ENCODE measurements around the gene POTEI.
"Not testable (repeated sequence)": the region's sequence is repeated elsewhere in the genome, so short reads cannot be mapped to it uniquely, and the experiment has no call there.

The POTEI gene

DNA sequence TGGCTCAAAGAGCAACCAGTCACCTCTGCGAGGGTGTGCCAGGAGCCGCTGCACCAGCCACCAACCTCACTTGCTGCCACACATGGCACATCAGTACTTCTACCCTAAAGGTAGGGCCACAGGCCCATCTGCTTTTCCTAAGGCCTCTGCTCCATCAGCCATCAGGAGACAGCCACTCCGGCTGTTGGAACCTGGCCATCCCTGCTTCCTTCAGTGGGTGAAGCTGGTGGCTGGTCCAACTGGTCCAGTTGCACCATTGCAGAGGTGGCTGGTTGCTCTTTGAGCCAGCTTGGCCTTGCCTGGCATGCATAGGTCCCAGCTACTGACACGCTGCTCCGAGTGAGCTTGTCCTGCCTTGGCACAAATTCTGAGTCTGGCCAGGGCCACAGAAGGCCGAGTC, 53.7 kb downstream of the POTEI start:
- DNase-seq (ENCODE audit: low read depth), result not testable (repeated sequence)

DNA sequence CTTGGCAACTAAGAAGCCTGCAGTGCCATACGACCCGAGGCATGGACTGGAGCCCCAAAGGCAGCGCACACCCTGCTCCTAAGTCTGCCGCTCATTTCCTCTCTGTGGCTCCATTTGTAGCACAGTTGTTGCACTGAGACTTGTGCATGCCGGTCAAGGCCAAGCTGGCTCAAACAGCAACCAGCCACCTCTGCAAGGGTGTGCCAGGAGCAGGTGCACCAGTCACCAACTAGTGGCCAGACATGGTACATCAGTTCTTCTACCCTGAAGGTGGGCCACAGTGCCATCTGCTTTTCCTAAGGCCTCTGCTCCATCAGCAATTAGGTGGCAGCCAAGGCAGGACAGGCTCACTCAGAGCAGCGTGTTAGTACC, 54.4 kb downstream of the POTEI start:
- DNase-seq (ENCODE audit: low read depth), result not testable (repeated sequence)

DNA sequence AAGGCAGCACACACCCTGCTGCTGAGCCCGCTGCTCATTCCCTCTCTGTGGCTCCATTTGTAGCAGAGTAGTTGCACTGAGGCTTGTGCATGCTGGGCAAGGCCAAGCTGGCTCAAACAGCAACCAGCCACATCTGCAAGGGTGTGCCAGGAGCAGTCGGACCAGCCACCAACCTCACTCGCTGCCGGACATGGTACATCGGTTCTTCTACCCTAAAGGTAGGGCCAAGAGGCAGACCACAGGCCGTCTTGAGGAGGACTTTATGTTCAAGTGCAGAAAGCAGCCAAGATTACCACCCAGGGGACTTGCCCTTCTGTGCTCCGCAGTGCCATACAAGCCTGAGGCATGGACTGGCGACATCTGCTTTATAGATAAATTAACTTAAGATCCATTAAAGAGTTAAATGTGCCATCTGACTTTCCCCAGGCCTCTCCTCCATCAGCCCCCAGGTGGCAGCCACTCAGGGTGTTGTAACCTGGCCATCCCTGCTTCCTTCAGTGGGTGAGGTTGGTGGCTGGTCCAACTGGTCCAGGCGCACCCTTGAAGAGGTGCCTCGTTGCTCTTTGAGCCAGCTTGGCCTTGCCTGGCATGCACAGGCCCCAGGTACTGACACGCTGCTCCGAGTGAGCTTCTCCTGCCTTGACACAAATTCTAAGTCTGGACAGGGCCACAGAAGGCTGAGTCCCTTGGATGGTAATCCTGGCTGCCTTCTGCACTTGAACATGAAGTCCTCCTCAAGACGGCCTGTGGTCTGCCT, 55.0 kb downstream of the POTEI start:
- DNase-seq (ENCODE audit: low read depth), result not testable (repeated sequence)

DNA sequence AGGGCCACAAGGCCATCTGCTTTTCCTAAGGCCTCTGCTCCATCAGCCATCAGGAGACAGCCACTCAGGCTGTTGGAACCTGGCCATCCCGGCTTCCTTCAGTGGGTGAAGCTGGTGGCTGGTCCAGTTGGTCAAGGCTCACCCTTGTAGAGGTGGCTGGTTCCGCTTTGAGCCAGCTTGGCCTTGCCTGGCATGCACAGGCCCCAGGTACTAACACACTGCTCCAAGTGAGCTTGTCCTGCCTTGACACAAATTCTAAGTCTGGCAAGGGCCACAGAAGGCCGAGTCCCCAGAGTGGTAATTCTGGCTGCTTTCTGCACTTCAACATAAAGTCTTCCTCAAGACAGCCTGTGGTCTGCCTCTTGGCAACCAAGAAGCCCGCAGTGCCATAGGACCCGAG, 56.2 kb downstream of the POTEI start:
- not testable (repeated sequence) for DNase-seq (ENCODE audit: low read depth)

DNA sequence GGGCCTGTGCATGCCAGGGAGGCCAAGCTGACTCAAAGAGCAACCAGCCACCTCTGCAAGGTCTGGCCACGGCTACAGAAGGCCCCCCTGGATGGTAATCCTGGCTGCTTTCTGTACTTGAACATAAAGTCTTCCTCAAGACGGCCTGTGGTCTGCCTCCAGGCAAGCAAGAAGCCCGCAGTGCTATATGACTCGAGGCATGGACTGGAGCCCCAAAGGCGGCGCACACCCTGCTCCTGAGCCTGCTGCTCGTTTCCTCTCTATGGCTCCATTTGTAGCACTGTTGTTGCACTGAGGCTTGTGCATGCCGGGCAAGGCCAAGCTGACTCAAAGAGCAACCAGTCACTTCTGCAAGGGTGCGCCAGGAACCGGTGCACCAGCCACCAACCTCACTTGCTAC, 57.3 kb downstream of the POTEI start:
- not testable (repeated sequence) for DNase-seq (ENCODE audit: low read depth)

DNA sequence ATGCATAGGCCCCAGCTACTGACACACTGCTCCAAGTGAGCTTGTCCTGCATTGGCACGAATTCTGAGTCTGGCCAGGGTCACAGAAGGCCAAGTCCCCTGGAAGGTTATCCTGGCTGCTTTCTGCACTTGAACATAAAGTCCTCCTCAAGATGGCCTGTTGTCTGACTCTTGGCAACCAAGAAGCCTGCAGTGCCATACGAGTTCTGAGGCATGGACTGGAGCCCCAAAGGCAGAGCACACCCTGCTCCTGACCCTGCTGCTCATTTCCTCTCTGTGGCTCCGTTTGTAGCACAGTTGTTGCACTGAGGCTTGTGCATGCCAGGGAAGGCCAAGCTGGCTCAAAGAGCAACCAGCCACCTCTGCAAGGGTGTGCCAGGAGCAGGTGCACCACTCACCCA, 57.9 kb downstream of the POTEI start:
- not testable (repeated sequence) for DNase-seq (ENCODE audit: low read depth)

DNA sequence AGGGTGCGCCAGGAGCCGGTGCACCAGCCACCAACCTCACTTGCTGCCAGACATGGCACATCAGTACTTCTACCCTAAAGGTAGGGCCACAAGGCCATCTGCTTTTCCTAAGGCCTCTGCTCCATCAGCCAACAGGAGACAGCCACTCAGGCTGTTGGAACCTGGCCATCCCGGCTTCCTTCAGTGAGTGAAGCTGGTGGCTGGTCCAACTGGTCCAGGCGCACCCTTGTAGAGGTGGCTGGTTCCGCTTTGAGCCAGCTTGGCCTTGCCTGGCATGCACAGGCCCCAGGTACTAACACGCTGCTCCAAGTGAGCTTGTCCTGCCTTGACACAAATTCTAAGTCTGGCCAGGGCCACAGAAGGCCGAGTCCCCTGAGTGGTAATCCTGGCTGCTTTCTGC, 58.8 kb downstream of the POTEI start:
- DNase-seq (ENCODE audit: low read depth), result not testable (repeated sequence)

DNA sequence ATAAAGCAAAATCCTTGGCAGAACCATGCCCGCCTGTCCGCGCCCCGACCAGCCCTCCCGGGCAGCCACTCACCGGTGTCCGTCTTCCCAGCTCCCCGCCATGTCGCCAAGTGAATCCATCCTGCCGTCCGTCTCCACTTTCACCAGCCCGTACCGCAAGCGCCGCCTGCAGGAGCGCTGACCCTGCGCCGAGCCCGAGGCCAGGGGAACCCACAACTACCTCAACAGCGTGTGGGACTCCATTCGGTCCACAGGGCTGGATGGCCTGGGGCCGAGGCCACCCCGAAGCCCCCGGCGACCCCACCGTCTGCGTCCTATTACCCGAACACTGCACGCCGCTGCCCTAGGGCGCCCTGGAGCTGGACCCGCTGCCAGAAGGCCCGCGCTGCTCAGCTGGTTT, 81.5 kb downstream of the POTEI start:
- DNase-seq (ENCODE audit: low read depth), result peak; percentile 27

DNA sequence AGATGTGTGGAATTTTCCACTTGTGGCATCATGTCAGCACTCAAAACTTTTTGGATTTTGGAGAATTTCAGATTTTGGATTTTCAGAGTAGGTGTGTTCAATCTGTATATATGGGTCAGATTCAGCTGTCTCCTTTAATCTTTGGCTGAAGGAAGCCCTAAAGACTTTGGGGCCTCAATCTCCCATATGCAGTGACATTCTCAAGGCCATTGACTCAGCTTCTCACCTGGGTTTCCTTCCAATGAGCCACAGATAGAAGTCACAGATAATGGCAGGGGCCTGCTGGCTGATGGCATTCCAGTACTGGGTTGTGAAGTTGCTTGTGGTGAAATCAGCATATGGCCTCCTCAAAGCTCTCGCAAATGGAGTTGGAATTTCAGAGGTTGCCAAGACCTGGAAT, 90.3 kb downstream of the POTEI start:
- DNase-seq (ENCODE audit: low read depth), result not testable (repeated sequence)

DNA sequence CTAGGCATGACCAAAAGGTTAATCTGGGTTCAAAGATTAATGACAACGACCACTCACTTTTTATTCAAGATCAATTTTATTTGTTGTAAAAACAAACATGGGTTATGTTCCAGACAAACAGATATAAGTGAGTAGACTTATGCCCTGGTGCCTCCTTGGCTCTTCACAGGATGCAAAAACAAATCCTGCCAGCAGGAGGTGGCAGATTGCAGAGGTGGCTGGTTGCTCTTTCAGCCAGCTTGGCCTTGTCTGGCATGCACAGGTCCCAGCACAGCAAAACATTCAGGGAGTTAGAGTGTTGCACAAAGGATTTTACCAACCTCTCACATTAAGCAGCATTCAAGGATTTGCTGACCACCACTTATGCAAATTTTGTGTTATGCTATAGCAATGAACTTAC, 92.4 kb downstream of the POTEI start:
- DNase-seq (ENCODE audit: low read depth), result not testable (repeated sequence)

Measured in iris pigment epithelial cell (primary cell).